AG04449 (cell line): ENCODE measurements around the gene NDRG3.

ENCODE experiments used
- CTCF ChIA-PET: fragments of 350-600 bp; formaldehyde crosslinking; extraction: SDS; loops from one replicate; lab custom pipeline; 2021; ENCODE audit warnings: antibody characterized with exemption; lab: Yijun Ruan, JAX
- POLR2A ChIA-PET: fragments of 400-600, 350-600 bp; formaldehyde crosslinking; extraction: SDS; loops from one replicate; lab custom pipeline; 2020; ENCODE audit warnings: antibody characterized with exemption, inconsistent platforms; lab: Yijun Ruan, JAX
- DNase-seq: peaks from one replicate; pipeline ENCODE4 v3.0.0-alpha.2; 2010; ENCODE audit warnings: low read depth, low spot score
- H3K4me3 ChIP-seq: 2 replicates; pipeline ENCODE4 v1.5.1; 2011; ENCODE audit warnings: low read depth, mild to moderate bottlenecking, control low read depth, low read length
- CTCF ChIP-seq: IDR thresholded peaks from one replicate; pipeline ENCODE4 v1.5.1; 2011; ENCODE audit warnings: mild to moderate bottlenecking, moderate library complexity, low read length, control low read depth, inconsistent platforms; ENCODE audit not compliant: insufficient read depth; ENCODE audit errors: missing control alignments

NDRG3 gene

GRCh38 chr20:36760647-36761046 lies 14.8 kb upstream of the NDRG3 start:
- TF ChIP-seq CTCF, result no peak
- H3K4me3 ChIP-seq, result no peak overlapping the region
- CTCF ChIA-PET, result interaction anchor here (1.5 to 1.6 kb wide), 2 partner anchors 15 to 148 kb away, joined by 3 to 6 read pairs; no protein-coding TSS in a partner anchor
- POLR2A ChIA-PET, result no interaction called here
- DNase-seq, result no peak

- H3K4me3 ChIP-seq, result no peak overlapping the region
- CTCF ChIA-PET, result interaction anchor here (0.8 to 6.1 kb wide), 4 partner anchors 11 to 147 kb away, joined by 3 to 98 read pairs (median 6); no protein-coding TSS in a partner anchor
Observed at GRCh38 chr20:36758276-36758675, 12.4 kb upstream of the NDRG3 start.

GRCh38 chr20:36756496-36756895 lies 10.6 kb upstream of the NDRG3 start:
- no peak for DNase-seq
- no peak for TF ChIP-seq CTCF
- ChIA-PET CTCF (interaction anchor here (0.9 to 6.1 kb wide), 15 partner anchors 9 to 543 kb away, joined by 3 to 98 read pairs (median 6); partner anchors contain the start of genes DSN1 and NDRG3), POLR2A (no interaction called here)
- no peak overlapping the region for H3K4me3 ChIP-seq

More at GRCh38 chr20:36758276-36758675, 12.4 kb upstream of the NDRG3 start:
- POLR2A ChIA-PET, result no interaction called here
- no peak for DNase-seq
- TF ChIP-seq CTCF, result no peak

- peak; percentile 83 for TF ChIP-seq CTCF
- DNase-seq, result peak; percentile 10
- ChIA-PET CTCF (interaction anchor here (0.9 to 6.1 kb wide), 46 partner anchors 8 to 544 kb away, joined by 3 to 98 read pairs (median 4); partner anchors contain the start of genes DSN1, NDRG3 and RAB5IF), POLR2A (interaction anchor here (0.9 to 1.3 kb wide), 2 partner anchors 8 to 88 kb away, joined by 3 read pairs; partner anchors contain the start of gene NDRG3)
- no peak overlapping the region for H3K4me3 ChIP-seq
Observed at GRCh38 chr20:36754656-36755222, 8.8 kb upstream of the NDRG3 start.

- CTCF ChIA-PET, result interaction anchor here (6.1 kb wide), 1 partner anchor 141 kb away, joined by 98 read pairs; no protein-coding TSS in a partner anchor
- H3K4me3 ChIP-seq, result no peak overlapping the region
- no peak for TF ChIP-seq CTCF
- DNase-seq, result no peak
- POLR2A ChIA-PET, result no interaction called here
Observed at GRCh38 chr20:36752582-36752981, 6.7 kb upstream of the NDRG3 start.

GRCh38 chr20:36745234-36745926 lies 510 bp downstream of the NDRG3 start:
- CTCF ChIA-PET, result interaction anchor here (0.8 to 5.1 kb wide), 8 partner anchors 10 to 176 kb away, joined by 3 to 37 read pairs (median 4); no protein-coding TSS in a partner anchor
- POLR2A ChIA-PET, result interaction anchor here (1.2 kb wide), 1 partner anchor 28 kb away, joined by 3 read pairs; the partner anchor contains the start of gene DSN1
- peak; percentile 26 for TF ChIP-seq CTCF
- no peak for DNase-seq
- peak overlapping the region; percentile 76 for H3K4me3 ChIP-seq
